K562 (cell line): ENCODE data around the gene SFMBT2. TPM values are rescaled to one million over a fixed set of nuclear protein-coding genes. Genes with fewer than 3 reads are reported as not detected.

Experiments
- ATAC-seq: fragments of 200-7000 bp; cut with Tn5 transposase; 3 replicates; pipeline ENCODE4 v1.9.1; 2020; ENCODE audit warnings: moderate library complexity
- BruUV-seq: library from RNA; stranded (reverse); fragments of 400-500 nt; replicated peaks from 2 replicates; lab custom pipeline; 2021; lab: Mats Ljungman, UMichigan
- CTCF ChIA-PET: fragments of 300-600 bp; formaldehyde crosslinking; extraction: SDS; loops from one replicate; lab custom pipeline; 2021; ENCODE audit warnings: low intra/inter-chr PET ratio; lab: Yijun Ruan, JAX
- POLR2A ChIA-PET: fragments of 300-600, 350-650 bp; sonication (Branson Sonifier 250); formaldehyde crosslinking; extraction: SDS; loops from one replicate; lab custom pipeline; 2021; ENCODE audit warnings: antibody characterized with exemption, inconsistent platforms; lab: Yijun Ruan, JAX
- DNase-seq, 4 experiments: peaks; one replicate each; pipeline versions ENCODE4 v3.0.0 to v3.0.0-alpha.2; 2011 to 2018; ENCODE audit warnings: low spot score in 3 of 4, mixed read lengths in 3 of 4; ENCODE audit errors: extremely low read depth in 1 of 4
- FAIRE-seq: peaks from 2 replicates; lab custom pipeline; 2011; peaks lifted over from hg19 to GRCh38; lab: Jason Lieb, UNC
- H2AFZ ChIP-seq: 2 replicates; pipeline ENCODE4 v1.6.0; 2011; ENCODE audit warnings: low read depth, low read length, control low read depth, inconsistent platforms
- H3K27ac ChIP-seq: fragments of 200-600 bp; 3 replicates; pipeline ENCODE4 v1.8.0; 2011; ENCODE audit warnings: low read depth, mild to moderate bottlenecking, control low read depth, inconsistent platforms, low read length, moderate library complexity, mixed read lengths; ENCODE audit errors: extremely low read depth
- H3K27me3 ChIP-seq, 2 experiments: fragments of 300-600 bp in 1 of 2; 2 replicates in 1 of 2; 3 replicates in 1 of 2; pipeline versions ENCODE4 v1.6.0 to v1.8.0; 2011; ENCODE audit warnings: inconsistent platforms in 2 of 2, low read length in 2 of 2, mild to moderate bottlenecking in 1 of 2, mixed read lengths in 1 of 2, moderate library complexity in 1 of 2; ENCODE audit not compliant: control insufficient read depth in 2 of 2, insufficient read depth in 2 of 2
- H3K36me3 ChIP-seq: fragments of 300-600 bp; 3 replicates; pipeline ENCODE4 v1.8.0; 2011; ENCODE audit warnings: mild to moderate bottlenecking, low read length, inconsistent platforms; ENCODE audit not compliant: control insufficient read depth, insufficient read depth
- H3K4me1 ChIP-seq, 2 experiments: fragments of 200-600 bp in 1 of 2; replicated peaks in 1 of 2; 2 replicates in 1 of 2; 3 replicates in 1 of 2; pipeline versions ENCODE4 v1.5.1 to v1.8.0; 2011; ENCODE audit warnings: inconsistent platforms in 2 of 2, low read length in 2 of 2, mild to moderate bottlenecking in 1 of 2, mixed read lengths in 1 of 2, moderate library complexity in 1 of 2; ENCODE audit not compliant: control insufficient read depth in 2 of 2, insufficient read depth in 2 of 2
- H3K4me2 ChIP-seq: 2 replicates; pipeline ENCODE4 v1.6.1; 2011; ENCODE audit warnings: low read length, control low read depth, inconsistent platforms, mixed read lengths; ENCODE audit not compliant: insufficient read depth
- H3K4me3 ChIP-seq: fragments of 200-600 bp; sonication (generic), shearing (Covaris generic); 2 replicates; pipeline ENCODE4 v1.5.1; 2016; ENCODE audit warnings: control low read depth, inconsistent platforms
- H3K79me2 ChIP-seq: fragments of 200-600 bp; 3 replicates; pipeline ENCODE4 v1.8.0; 2011; ENCODE audit warnings: low read length, inconsistent platforms; ENCODE audit not compliant: control insufficient read depth, insufficient read depth
- H3K9ac ChIP-seq, 2 experiments: 2 replicates each; pipeline versions ENCODE4 v1.6.0 to v1.6.1; 2011; ENCODE audit warnings: low read depth in 2 of 2, low read length in 2 of 2, control low read depth in 1 of 2, inconsistent platforms in 1 of 2, mild to moderate bottlenecking in 1 of 2, mixed read lengths in 1 of 2; ENCODE audit not compliant: insufficient read depth in 1 of 2
- H3K9me1 ChIP-seq: one replicate; pipeline ENCODE4 v1.6.0; 2011; ENCODE audit warnings: inconsistent platforms, mild to moderate bottlenecking, low read length, moderate library complexity; ENCODE audit not compliant: control insufficient read depth, insufficient read depth
- H3K9me3 ChIP-seq: replicated peaks from 2 replicates; pipeline ENCODE4 v1.5.1; 2011; ENCODE audit warnings: low read depth, low read length, inconsistent platforms; ENCODE audit not compliant: control insufficient read depth, insufficient read depth
- H4K20me1 ChIP-seq: replicated peaks from 2 replicates; pipeline ENCODE4 v1.6.1; 2011; ENCODE audit warnings: low read length, inconsistent platforms, mixed read lengths; ENCODE audit not compliant: control insufficient read depth, insufficient read depth
- CHD7 ChIP-seq: fragments of 200-600 bp; sonication (generic); IDR thresholded peaks from one replicate; pipeline ENCODE4 v1.6.1; 2012; ENCODE audit warnings: mild to moderate bottlenecking, low read depth, low read length, inconsistent platforms
- WGBS: fragments of 100-300 bp; shearing (Covaris generic); methylation state at CpG from one replicate; pipeline ENCODE4 v1.1.6; 2016; ENCODE audit warnings: low coverage, mixed read lengths; ENCODE audit not compliant: insufficient coverage; ENCODE audit errors: missing lambda C conversion rate; 5-methylcytosine and 5-hydroxymethylcytosine counted together
- in situ Hi-C: fragments of 300-500 bp; cut with MboI; formaldehyde crosslinking; loops from 4 replicates; pipeline ENCODE4 v1.15.0; 2018; ENCODE audit warnings: inconsistent platforms, mixed read lengths
- intact Hi-C: fragments of 100-400 bp; cut with micrococcal nuclease; formaldehyde crosslinking; loops from 2 replicates; pipeline ENCODE4 v1.14.2; 2022
- polyA plus RNA-seq, 8 experiments: library from polyadenylated mRNA; depleted of rRNA in 4 of 8; stranded (reverse) in 5 of 8; unstranded in 3 of 8; fragments of >200 nt; fragmentation: Nextera tagmentation in 2 of 8; fragmentation: Illumina TruSeq in 1 of 8; extraction: Ambion mirVana in 2 of 8; extraction: Trizol in 1 of 8; gene quantifications; 2 replicates each; pipeline versions ENCODE4 v1.2.1 to v1.2.3, GENCODE V29; 2011 to 2014; ENCODE audit warnings: inconsistent platforms in 1 of 8, missing spikeins in 1 of 8
- total RNA-seq, 7 experiments: library from RNA; depleted of rRNA in 6 of 7; stranded (reverse); fragments of >200 nt in 6 of 7; fragmentation: Illumina TruSeq in 2 of 7; extraction: Trizol in 2 of 7; gene quantifications; 2 replicates each; pipeline versions ENCODE4 v1.2.1 to v1.2.3, GENCODE V29; 2011 to 2021; ENCODE audit warnings: low replicate concordance in 1 of 7

The SFMBT2 gene
- total and polyA plus RNA-seq, 9 of the 15 experiments (the other 6 are each of a cell fraction or from before 2014, with no cell fraction given) = 1.2 to 13.6 (median 7.6) TPM

GRCh38 chr10:7285522-7286322 lies 125.1 kb downstream of the SFMBT2 start:
- H2AFZ ChIP-seq = no peak overlapping the region
- in situ Hi-C loops = no loop called here
- H3K27ac ChIP-seq = no peak overlapping the region
- no TSS peak for BruUV-seq
- peaks cover 5% of the 10 kb centered on the region; the same call in 1 of the 3 replicates for H3K36me3 ChIP-seq
- no peak for ATAC-seq
- H3K4me1 ChIP-seq = peaks cover 0 to 4% of the 10 kb centered on the region in 2 experiments; a peak in 3 of 5 replicates
- no peaks in the 10 kb centered on the region for H3K27me3 ChIP-seq
- FAIRE-seq = no peak
- H3K4me3 ChIP-seq = no peak overlapping the region
- intact Hi-C loops = no loop called here
- no peaks in the 10 kb centered on the region for H3K9me1 ChIP-seq
- WGBS = 76% methylated on average over 6 of the region's 6 CpGs
- ChIA-PET POLR2A (no interaction called here), CTCF (no interaction called here)
- DNase-seq = no peak
- H3K4me2 ChIP-seq = no peak overlapping the region
- TF ChIP-seq CHD7 = no peak
- H3K79me2 ChIP-seq = peaks cover 35% of the 10 kb centered on the region
- no peak overlapping the region for H3K9ac ChIP-seq
- 0 out of 2 replicates have a peak, but pooled peaks cover 4% of the 10 kb centered on the region for H4K20me1 ChIP-seq
- H3K9me3 ChIP-seq = no peaks in the 10 kb centered on the region
